OCI-LY1 (cell line): ENCODE data around the gene RNF144A.

Experiments
- H2AFZ ChIP-seq: fragments of 200-600 bp; sonication (generic), shearing (Covaris generic); 2 replicates; pipeline ENCODE4 v1.6.0; 2014; ENCODE audit warnings: antibody characterized with exemption, mild to moderate bottlenecking, low read length
- H3F3A ChIP-seq: fragments of 200-600 bp; sonication (generic), shearing (Covaris generic); 2 replicates; pipeline ENCODE4 v1.6.0; 2014; ENCODE audit warnings: mild to moderate bottlenecking, antibody characterized with exemption, low read length, moderate library complexity; ENCODE audit not compliant: insufficient read depth
- H3K27ac ChIP-seq: fragments of 200-600 bp; sonication (generic); 2 replicates; pipeline ENCODE4 v1.5.1; 2014; ENCODE audit warnings: low read length, mixed run types, mild to moderate bottlenecking, low read depth; ENCODE audit not compliant: poor library complexity, severe bottlenecking
- H3K27me3 ChIP-seq: fragments of 200-600 bp; sonication (generic); 2 replicates; pipeline ENCODE4 v1.6.0; 2014; ENCODE audit warnings: antibody characterized with exemption, mild to moderate bottlenecking, low read length, moderate library complexity; ENCODE audit not compliant: insufficient read depth
- H3K36me3 ChIP-seq: fragments of 200-600 bp; sonication (generic); 2 replicates; pipeline ENCODE4 v1.6.1; 2014; ENCODE audit warnings: mild to moderate bottlenecking, antibody characterized with exemption, low read length, moderate library complexity, mixed read lengths; ENCODE audit not compliant: insufficient read depth
- H3K4me1 ChIP-seq: fragments of 200-600 bp; sonication (generic); 2 replicates; pipeline ENCODE4 v1.5.1; 2014; ENCODE audit warnings: mild to moderate bottlenecking, low read length, moderate library complexity; ENCODE audit not compliant: insufficient read depth, severe bottlenecking
- H3K4me2 ChIP-seq: fragments of 200-600 bp; sonication (generic), shearing (Covaris generic); 2 replicates; pipeline ENCODE4 v1.6.1; 2014; ENCODE audit warnings: low read length
- H3K4me3 ChIP-seq: fragments of 200-600 bp; sonication (generic); 2 replicates; pipeline ENCODE4 v1.5.1; 2014; ENCODE audit warnings: low read length, low read depth, mild to moderate bottlenecking, mixed read lengths; ENCODE audit not compliant: poor library complexity, severe bottlenecking
- H3K79me2 ChIP-seq: fragments of 200-600 bp; shearing (Covaris generic); 2 replicates; pipeline ENCODE4 v1.6.1; 2016; ENCODE audit warnings: mixed run types, low read length, mixed read lengths; ENCODE audit not compliant: insufficient read depth
- H3K9ac ChIP-seq: fragments of 200-600 bp; sonication (generic), shearing (Covaris generic); 2 replicates; pipeline ENCODE4 v1.6.1; 2014; ENCODE audit warnings: mild to moderate bottlenecking, low read length, mixed read lengths
- H3K9me2 ChIP-seq: fragments of 200-600 bp; sonication (generic), shearing (Covaris generic); 2 replicates; pipeline ENCODE4 v1.6.1; 2014; ENCODE audit warnings: low read depth, mild to moderate bottlenecking, low read length, mixed read lengths
- H3K9me3 ChIP-seq: fragments of 200-600 bp; shearing (Covaris generic); 2 replicates; pipeline ENCODE4 v1.6.1; 2014; ENCODE audit warnings: low read length, mixed read lengths
- H4K20me1 ChIP-seq: fragments of 200-600 bp; sonication (generic), shearing (Covaris generic); 2 replicates; pipeline ENCODE4 v1.6.0; 2016; ENCODE audit warnings: mild to moderate bottlenecking, low read length; ENCODE audit not compliant: insufficient read depth
- CTCF ChIP-seq: fragments of 200-600 bp; sonication (generic), shearing (Covaris generic); IDR thresholded peaks from 2 replicates; pipeline ENCODE4 v1.5.1; 2017; ENCODE audit warnings: mild to moderate bottlenecking, antibody characterized with exemption, low read length, moderate library complexity, mixed read lengths
- EZH2 ChIP-seq: fragments of 200-600 bp; sonication (generic), shearing (Covaris generic); IDR thresholded peaks from 2 replicates; pipeline ENCODE4 v1.8.0; 2017; ENCODE audit warnings: borderline replicate concordance, mixed run types, mild to moderate bottlenecking, antibody characterized with exemption, low read length, moderate library complexity, mixed read lengths

Gene RNF144A

GRCh38 chr2:6881516-6881915 lies 35.7 kb upstream of the RNF144A start:
- no peak overlapping the region for H3K9ac ChIP-seq
- no peaks in the 10 kb centered on the region for H4K20me1 ChIP-seq
- no peak overlapping the region for H2AFZ ChIP-seq
- no peaks in the 10 kb centered on the region for H3K36me3 ChIP-seq
- H3K79me2 ChIP-seq, result no peaks in the 10 kb centered on the region
- H3K9me3 ChIP-seq, result no peaks in the 10 kb centered on the region
- no peak overlapping the region for H3K4me3 ChIP-seq
- TF ChIP-seq EZH2 (no peak), CTCF (no peak)
- H3K27ac ChIP-seq, result no peak overlapping the region
- no peaks in the 10 kb centered on the region for H3K27me3 ChIP-seq
- no peaks in the 10 kb centered on the region for H3K4me1 ChIP-seq
- no peaks in the 10 kb centered on the region for H3F3A ChIP-seq
- no peak overlapping the region for H3K4me2 ChIP-seq
- no peaks in the 10 kb centered on the region for H3K9me2 ChIP-seq

DNA sequence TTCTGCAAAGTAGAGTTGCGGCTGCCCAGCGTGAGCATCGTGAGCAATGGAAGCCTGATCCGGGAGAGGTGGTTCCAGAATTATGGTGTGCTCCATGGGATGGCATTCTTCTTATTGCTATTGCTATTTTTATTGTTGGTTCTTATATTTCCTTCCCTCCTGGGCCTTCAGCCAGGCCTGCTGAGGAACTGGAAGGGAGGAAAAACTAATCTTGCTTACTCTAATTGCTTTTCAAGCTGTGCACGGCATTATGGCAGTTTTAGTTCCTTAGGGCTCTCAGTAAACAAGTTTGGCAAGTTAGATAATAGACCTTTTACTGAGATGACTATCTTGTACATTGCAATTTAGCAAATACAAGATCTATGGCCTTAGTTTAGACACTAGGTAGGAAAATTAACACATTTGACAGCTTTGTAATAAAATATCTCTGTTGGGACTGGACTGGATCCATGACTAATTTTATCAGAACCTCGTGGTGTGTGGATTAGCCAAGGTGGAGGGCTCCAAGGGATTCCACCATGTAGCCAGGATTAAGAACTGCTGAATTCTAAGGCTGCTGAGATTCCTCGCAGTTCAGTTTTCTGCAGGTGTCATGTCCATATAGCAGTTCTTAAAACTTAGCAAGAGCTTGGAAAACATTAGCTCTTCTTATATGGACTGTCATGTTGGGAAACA lies 33.6 kb upstream of the RNF144A start:
- H3F3A ChIP-seq, result no peaks in the 10 kb centered on the region
- no peak overlapping the region for H3K9ac ChIP-seq
- H3K9me2 ChIP-seq, result no peaks in the 10 kb centered on the region
- H4K20me1 ChIP-seq, result no peaks in the 10 kb centered on the region
- no peak overlapping the region for H2AFZ ChIP-seq
- no peak overlapping the region for H3K4me3 ChIP-seq
- H3K79me2 ChIP-seq, result no peaks in the 10 kb centered on the region
- no peak overlapping the region for H3K4me2 ChIP-seq
- no peaks in the 10 kb centered on the region for H3K9me3 ChIP-seq
- H3K4me1 ChIP-seq, result no peaks in the 10 kb centered on the region
- no peaks in the 10 kb centered on the region for H3K27me3 ChIP-seq
- no peak overlapping the region for H3K27ac ChIP-seq
- no peaks in the 10 kb centered on the region for H3K36me3 ChIP-seq
- TF ChIP-seq EZH2 (no peak), CTCF (no peak)

- no peaks in the 10 kb centered on the region for H3F3A ChIP-seq
- no peaks in the 10 kb centered on the region for H3K36me3 ChIP-seq
- no peak overlapping the region for H3K4me3 ChIP-seq
- H3K9ac ChIP-seq, result no peak overlapping the region
- TF ChIP-seq CTCF (no peak), EZH2 (no peak)
- no peaks in the 10 kb centered on the region for H3K4me1 ChIP-seq
- H3K27ac ChIP-seq, result no peak overlapping the region
- H4K20me1 ChIP-seq, result no peaks in the 10 kb centered on the region
- H2AFZ ChIP-seq, result no peak overlapping the region
- H3K79me2 ChIP-seq, result no peaks in the 10 kb centered on the region
- H3K9me3 ChIP-seq, result no peaks in the 10 kb centered on the region
- H3K27me3 ChIP-seq, result no peaks in the 10 kb centered on the region
- H3K4me2 ChIP-seq, result no peak overlapping the region
- no peaks in the 10 kb centered on the region for H3K9me2 ChIP-seq
These were observed 31.7 kb upstream of the RNF144A start for GRCh38 chr2:6885551-6885950.
